Globus pallidus (tissue), 1 donor: Measurements from ENCODE around the gene WWC2.
"Not testable (repeated sequence)": the region's sequence is repeated elsewhere in the genome, so short reads cannot be mapped to it uniquely, and the experiment has no call there.

Source experiments
- DNase-seq: peaks from one replicate; pipeline ENCODE4 v3.0.0-alpha.2; 2015; ENCODE audit warnings: low spot score

The WWC2 gene

GRCh38 chr4:183100827-183101226 lies 1.8 kb downstream of the WWC2 start:
- DNase-seq = no peak

DNA sequence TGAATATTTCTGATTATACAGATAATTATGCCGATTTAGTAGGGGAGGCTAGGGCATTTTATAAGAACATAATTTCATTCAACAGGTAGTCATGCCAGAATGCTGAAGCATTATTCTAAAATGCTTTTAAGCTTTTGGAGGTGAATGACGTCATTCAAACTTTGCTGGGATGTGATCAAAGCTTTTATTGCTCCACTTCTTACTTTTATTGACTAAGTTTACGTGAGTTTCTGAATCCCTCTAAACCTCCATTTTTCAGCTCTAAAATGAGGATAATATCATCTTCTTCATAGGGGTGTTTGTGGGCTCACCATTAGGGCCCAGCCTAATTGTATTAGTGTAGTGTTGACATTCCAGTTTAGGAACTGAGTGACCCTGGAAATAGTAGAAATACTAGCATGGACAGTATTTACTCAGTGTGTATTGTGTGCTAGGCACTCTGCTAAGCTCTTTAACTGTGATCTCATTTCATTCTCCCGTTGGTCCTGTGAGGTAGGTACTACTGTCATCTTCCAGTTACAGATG lies 3.0 kb downstream of the WWC2 start:
- DNase-seq = no peak

DNA sequence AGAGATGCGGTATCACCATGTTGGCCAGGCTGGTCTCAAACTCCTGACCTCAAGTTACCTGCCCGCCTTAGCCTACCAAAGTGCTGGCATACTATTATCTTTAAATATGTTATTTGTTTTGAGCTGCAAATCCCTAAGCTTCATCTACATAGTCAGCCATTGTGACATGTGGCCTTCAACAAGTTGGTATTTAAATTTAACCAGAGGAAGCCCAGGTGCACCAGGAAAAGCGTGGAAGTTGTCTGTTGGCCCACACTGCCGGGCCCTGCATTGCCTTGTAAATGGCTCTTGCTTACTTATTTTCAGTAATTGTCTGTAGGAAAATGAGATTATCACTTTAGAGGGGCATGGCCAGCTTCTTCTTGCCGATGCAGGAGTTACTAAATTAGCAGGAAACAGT lies 6.0 kb downstream of the WWC2 start:
- DNase-seq = no peak

DNA sequence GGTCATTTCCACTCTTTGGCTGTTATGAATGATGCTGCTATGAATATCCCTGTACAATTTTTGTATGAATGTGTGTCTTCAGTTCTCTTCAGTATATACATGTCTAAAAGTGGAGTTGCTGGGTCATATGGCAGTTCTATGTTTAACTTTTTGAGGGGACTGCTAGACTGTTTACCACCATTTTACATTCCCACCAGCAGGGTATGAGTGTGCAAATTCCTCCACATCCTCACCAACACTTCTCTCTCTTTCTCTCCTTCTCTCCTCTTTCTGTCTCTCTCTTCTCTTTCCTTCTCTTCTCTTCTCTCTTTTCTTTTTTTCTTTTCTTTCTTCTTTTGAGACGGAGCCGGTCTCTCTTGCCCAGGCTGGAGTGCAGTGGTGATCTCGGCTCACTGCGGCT lies 7.8 kb downstream of the WWC2 start:
- no peak for DNase-seq

- DNase-seq = no peak
Observed at GRCh38 chr4:183107891-183108459, 8.9 kb downstream of the WWC2 start.

DNA sequence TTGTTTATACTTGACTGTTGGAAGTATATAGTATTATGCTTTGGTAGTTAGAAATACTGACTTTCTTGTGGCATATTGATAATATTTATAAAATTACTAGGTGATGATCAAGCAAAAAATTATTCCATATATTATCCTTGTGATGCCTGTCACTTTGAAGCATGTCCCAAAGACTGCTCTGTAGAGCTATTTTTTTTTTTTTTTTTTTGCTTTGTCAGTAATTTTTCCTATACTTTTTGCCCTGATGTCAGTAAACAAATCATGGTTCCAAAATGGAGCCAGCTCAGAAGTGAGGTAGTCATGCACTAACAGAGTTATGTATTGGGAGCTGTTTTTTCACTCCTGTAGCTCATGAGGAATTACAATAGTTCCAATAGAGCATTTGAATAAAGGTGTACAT lies 11.2 kb downstream of the WWC2 start:
- DNase-seq = no peak

GRCh38 chr4:183111452-183111885 lies 12.4 kb downstream of the WWC2 start:
- no peak for DNase-seq

DNA sequence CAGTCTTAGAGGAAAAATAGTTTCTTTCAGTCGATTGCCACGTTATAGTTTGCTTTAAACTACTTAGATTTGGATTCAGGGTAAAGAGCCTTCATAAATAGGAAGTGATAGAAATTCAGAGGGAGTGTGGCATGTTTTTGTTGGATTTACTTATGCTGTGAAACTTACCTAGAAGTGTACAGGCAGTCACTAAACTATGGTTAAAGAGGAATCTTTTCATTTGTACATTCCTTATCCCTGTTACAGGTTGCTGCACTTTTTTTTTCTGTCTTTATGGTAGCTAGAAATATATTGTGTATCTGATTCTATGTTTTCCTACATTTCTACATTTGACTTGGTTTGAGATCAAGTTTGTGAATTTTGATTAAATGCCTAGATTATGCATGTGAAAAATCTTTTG lies 19.1 kb downstream of the WWC2 start:
- no peak for DNase-seq

DNA sequence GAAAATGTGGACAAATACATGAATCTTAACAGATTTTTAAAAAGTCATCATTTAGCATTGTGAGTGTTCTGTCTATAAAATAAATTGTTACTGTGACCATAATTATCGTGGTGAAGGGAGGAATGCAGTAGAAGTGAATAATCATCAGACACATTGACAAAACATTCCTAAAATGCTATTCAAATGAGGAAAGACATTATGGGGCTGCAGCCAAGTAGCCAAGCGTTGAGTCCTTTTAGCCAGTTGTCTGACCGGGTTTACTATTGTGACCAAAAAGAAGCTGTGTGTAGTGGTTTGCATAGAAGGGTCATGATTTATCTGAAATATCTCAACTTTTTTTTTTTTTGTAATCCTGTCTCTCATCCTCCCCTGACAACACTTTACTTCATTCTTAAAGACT lies 19.5 kb downstream of the WWC2 start:
- no peak for DNase-seq

GRCh38 chr4:183121660-183122059 lies 22.6 kb downstream of the WWC2 start:
- not testable (repeated sequence) for DNase-seq

DNA sequence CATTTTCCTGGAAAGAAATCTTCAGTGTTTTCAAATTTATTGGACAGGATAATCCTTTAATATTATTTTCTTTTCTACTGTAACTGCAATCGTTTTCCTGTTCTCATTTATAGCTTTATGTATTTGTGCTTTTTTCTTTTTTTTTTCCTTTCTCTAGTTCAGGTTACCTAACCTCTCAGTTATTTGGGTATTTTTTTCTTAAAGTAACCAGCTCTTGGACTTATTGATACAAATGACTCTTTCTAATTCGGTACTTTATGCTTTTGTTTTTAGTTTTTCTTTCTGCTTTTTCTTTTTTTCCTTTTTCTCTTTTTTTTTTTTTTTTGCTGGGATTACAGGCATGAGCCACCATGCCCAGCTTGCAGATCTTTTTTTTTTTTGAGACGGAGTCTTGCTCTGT lies 25.2 kb downstream of the WWC2 start:
- no peak for DNase-seq

- DNase-seq = no peak
Observed at GRCh38 chr4:183124865-183125264, 25.8 kb downstream of the WWC2 start.

GRCh38 chr4:183129125-183129524 lies 30.1 kb downstream of the WWC2 start:
- DNase-seq = no peak

- DNase-seq = peak; percentile 35
Observed at GRCh38 chr4:183129675-183130074, 30.6 kb downstream of the WWC2 start.

GRCh38 chr4:183130328-183131155 lies 31.5 kb downstream of the WWC2 start:
- no peak for DNase-seq

- no peak for DNase-seq
Observed at GRCh38 chr4:183132081-183132480, 33.0 kb downstream of the WWC2 start.

- no peak for DNase-seq
Observed at GRCh38 chr4:183132865-183133264, 33.8 kb downstream of the WWC2 start.

- no peak for DNase-seq
Observed at GRCh38 chr4:183136855-183137254, 37.8 kb downstream of the WWC2 start.

DNA sequence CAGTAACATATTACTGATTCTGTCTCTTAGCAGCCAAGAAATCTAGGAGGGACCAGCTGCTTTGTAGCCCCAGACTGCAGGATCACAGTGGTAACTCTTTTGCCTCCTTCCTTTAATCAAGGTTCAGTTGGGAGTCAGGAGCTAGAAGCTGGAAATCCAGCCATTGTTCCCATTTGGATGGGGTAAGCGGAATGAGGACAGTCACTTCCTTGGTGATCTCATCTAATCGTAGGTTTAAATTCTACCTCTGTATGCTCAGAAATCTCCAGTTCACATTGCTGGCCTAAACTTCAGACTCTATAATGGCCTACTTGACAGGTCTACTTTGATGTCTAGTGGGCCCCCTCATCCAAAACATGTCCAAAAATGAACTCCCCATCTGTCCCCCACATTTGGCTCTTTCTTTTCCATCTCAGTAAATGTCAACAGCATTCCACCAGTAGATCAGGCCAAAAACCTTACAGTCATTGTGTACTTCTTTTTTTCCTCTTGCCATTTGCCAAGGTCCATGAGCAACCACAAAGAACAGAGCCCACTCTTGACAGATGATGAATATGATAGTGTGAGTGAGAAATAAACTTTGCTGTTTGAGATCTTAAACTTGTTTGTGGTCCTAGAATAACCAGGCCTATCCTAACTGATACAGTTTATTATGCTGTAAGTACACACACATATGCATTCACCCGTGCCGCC lies 40.1 kb downstream of the WWC2 start:
- DNase-seq = no peak

GRCh38 chr4:183139972-183140570 lies 41.0 kb downstream of the WWC2 start:
- no peak for DNase-seq

GRCh38 chr4:183140911-183141320 lies 41.9 kb downstream of the WWC2 start:
- DNase-seq = no peak

- no peak for DNase-seq
Observed at GRCh38 chr4:183141997-183142396, 42.9 kb downstream of the WWC2 start.
